Spleen (tissue), 11 donors: ENCODE measurements around the gene ITGAE. TPM values are rescaled to one million over a fixed set of nuclear protein-coding genes. Genes with fewer than 3 reads are reported as not detected.

Experiments used
- DNase-seq: peaks from one replicate; pipeline ENCODE4 v3.0.0-alpha.2; 2020
- H3K27ac ChIP-seq, 8 donors: fragments of 200-600 bp; sonication (generic) in 7 of 8; 1 replicate in 4 of 8; 2 replicates in 4 of 8; pipeline versions ENCODE4 v1.5.0 to v1.8.0; 2016 to 2021; ENCODE audit warnings: inconsistent platforms in 4 of 8, mild to moderate bottlenecking in 4 of 8, moderate library complexity in 1 of 8
- H3K27me3 ChIP-seq, 7 donors: fragments of 200-600 bp; sonication (generic) in 6 of 7; replicated peaks in 1 of 7; 1 replicate in 4 of 7; 2 replicates in 3 of 7; pipeline versions ENCODE4 v1.5.0 to v1.8.0; 2016 to 2021; ENCODE audit warnings: inconsistent platforms in 3 of 7, mild to moderate bottlenecking in 1 of 7
- H3K36me3 ChIP-seq, 6 donors: fragments of 200-600 bp; sonication (generic) in 5 of 6; 1 replicate in 4 of 6; 2 replicates in 2 of 6; pipeline versions ENCODE4 v1.5.0 to v1.8.0; 2016 to 2021; ENCODE audit warnings: inconsistent platforms in 2 of 6
- H3K4me1 ChIP-seq, 6 donors: fragments of 200-600 bp; sonication (generic) in 5 of 6; 1 replicate in 3 of 6; 2 replicates in 3 of 6; pipeline versions ENCODE4 v1.5.0 to v1.8.0; 2016 to 2021; ENCODE audit warnings: inconsistent platforms in 3 of 6
- H3K4me3 ChIP-seq, 8 donors: fragments of 200-600 bp; sonication (generic) in 7 of 8; 1 replicate in 4 of 8; 2 replicates in 4 of 8; pipeline versions ENCODE4 v1.5.0 to v1.8.0; 2016 to 2021; ENCODE audit warnings: inconsistent platforms in 4 of 8, mild to moderate bottlenecking in 4 of 8, moderate library complexity in 2 of 8
- H3K9me3 ChIP-seq, 8 donors: fragments of 200-600 bp; sonication (generic) in 7 of 8; 1 replicate in 4 of 8; 2 replicates in 4 of 8; pipeline versions ENCODE4 v1.5.0 to v1.8.0; 2016 to 2021; ENCODE audit warnings: inconsistent platforms in 4 of 8
- CTCF ChIP-seq, 11 experiments: fragments of 200-600 bp in 7 of 11; fragments of 450-650 bp in 4 of 11; sonication (generic) in 4 of 11; IDR thresholded peaks in 8 of 11; conservative IDR thresholded peaks in 3 of 11; 1 replicate in 7 of 11; 2 replicates in 4 of 11; pipeline versions ENCODE4 v1.4.0 to v1.8.0; 2016 to 2021; ENCODE audit warnings: antibody characterized with exemption in 11 of 11, inconsistent platforms in 4 of 11, mild to moderate bottlenecking in 1 of 11
- POLR2A ChIP-seq, 3 donors: fragments of 450-650 bp; IDR thresholded peaks; one replicate each; pipeline ENCODE4 v1.5.1; 2017; ENCODE audit warnings: antibody characterized with exemption in 3 of 3, mild to moderate bottlenecking in 1 of 3
- POLR2AphosphoS5 ChIP-seq, 3 donors: sonication (generic); formaldehyde crosslinking; IDR thresholded peaks; one replicate each; pipeline ENCODE4 v1.5.1; 2017; ENCODE audit warnings: antibody characterized with exemption in 3 of 3
- WGBS, 5 donors: extraction: QIAGEN DNeasy Blood & Tissue Kit in 3 of 5; methylation state at CpG; one replicate each; pipeline versions ENCODE4 v1.1.5 to v1.1.7; 2013 to 2018; 5-methylcytosine and 5-hydroxymethylcytosine counted together
- intact Hi-C: fragments of 100-400 bp; cut with DNase I; formaldehyde crosslinking; loops from one replicate; pipeline ENCODE4 v1.15.0; 2023; ENCODE audit warnings: low total_unique reads
- polyA plus RNA-seq, 3 donors: library from polyadenylated mRNA; stranded (reverse); fragments of 200-250 nt; gene quantifications; one replicate each; pipeline ENCODE4 v1.2.1, GENCODE V29; 2013
- total RNA-seq, 7 donors: library from RNA; depleted of rRNA in 3 of 7; stranded (reverse); fragments of >200 nt in 3 of 7; fragmentation: NEBNext Ultra II Directional in 4 of 7; extraction: Animal tissue kit (Norgen Biotek cat#: 25700) in 4 of 7; gene quantifications; one replicate each; pipeline versions ENCODE4 v1.1.0 to v1.2.1, GENCODE V29; 2016 to 2021
- donor health status: healthy with polysubstance abuse.
- donor health status: DM: no; HTN: no; CAD: no; lungs with moderate emphysema.
- donor health status: DM: no; HTN: no; CAD: no.
- donor health status: Bipolar disorder and iron deficiency.
- donor health status: healthy.
- donor health status: DM: no; HTN: no; CAD: no.
- donor health status: DM: yes; HTN: yes; CAD: no.

ITGAE gene
- total and polyA plus RNA-seq, 10 donors, result 20.3 to 91.1 (median 28.2) TPM

DNA sequence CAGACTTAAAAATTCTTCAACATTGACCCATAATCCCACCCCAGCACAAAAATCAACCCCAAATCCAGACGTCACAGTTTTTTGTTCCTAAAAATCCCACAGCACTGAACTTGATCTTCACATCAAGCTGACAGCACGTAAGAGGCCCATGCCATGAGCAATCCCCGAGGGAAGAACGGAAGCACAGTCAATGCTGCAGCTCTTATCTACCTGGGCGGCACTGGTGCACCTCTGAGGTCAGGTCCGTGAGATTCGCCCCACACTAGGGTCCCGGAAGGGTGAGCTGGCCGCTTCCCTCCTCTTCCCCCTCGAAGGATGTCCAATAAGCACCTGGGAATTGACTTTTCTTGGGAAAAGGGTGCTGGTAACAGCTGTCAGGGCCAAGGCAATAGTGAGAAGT is 11.3 kb upstream of the ITGAE start:
- Histone ChIP-seq H3K4me3 (no peak overlapping the region), H3K27ac (no peak overlapping the region), H3K9me3 (no peaks in the 10 kb centered on the region), H3K36me3 (peaks cover 0 to 100% (median 89%) of the 10 kb centered on the region in 6 donors), H3K27me3 (no peaks in the 10 kb centered on the region), H3K4me1 (peaks cover 0 to 19% (median 2%) of the 10 kb centered on the region in 6 donors)
- DNase-seq, result no peak
- 90 to 97% (median 92%) methylated on average over 9 to 10 of the region's 10 CpGs for WGBS, 5 donors
- intact Hi-C loops, result no loop called here
- TF ChIP-seq CTCF (IDR thresholded peaks at IDR 0.05 in 8 of 11, conservative IDR thresholded peaks at IDR 0.05 in 3 of 11), result no peak
- TF ChIP-seq POLR2A (IDR thresholded peaks at IDR 0.05), result no peak
- no peak for TF ChIP-seq POLR2AphosphoS5 (IDR thresholded peaks at IDR 0.05)

- intact Hi-C loops, result no loop called here
- H3K27me3 ChIP-seq, result no peaks in the 10 kb centered on the region
- peaks cover 0 to 100% (median 72%) of the 10 kb centered on the region in 6 donors for H3K36me3 ChIP-seq
- no peak overlapping the region for H3K4me3 ChIP-seq
- H3K4me1 ChIP-seq, result peaks cover 0 to 19% (median 0%) of the 10 kb centered on the region in 6 donors
- DNase-seq, result no peak
- H3K27ac ChIP-seq, result peak overlapping the region in 2 of 8 donors; percentile 13 to 25
- WGBS, 5 donors, result 73 to 84% (median 81%) methylated on average over 4 of the region's 4 CpGs
- TF ChIP-seq POLR2A (IDR thresholded peaks at IDR 0.05) (no peak), CTCF (IDR thresholded peaks at IDR 0.05 in 8 of 11, conservative IDR thresholded peaks at IDR 0.05 in 3 of 11) (no peak), POLR2AphosphoS5 (IDR thresholded peaks at IDR 0.05) (no peak)
- no peaks in the 10 kb centered on the region for H3K9me3 ChIP-seq
These were observed 9.0 kb upstream of the ITGAE start for GRCh38 chr17:3810019-3810418.

- peaks cover 0 to 27% (median 6%) of the 10 kb centered on the region in 6 donors for H3K4me1 ChIP-seq
- no peak overlapping the region for H3K27ac ChIP-seq
- H3K9me3 ChIP-seq, result no peaks in the 10 kb centered on the region
- peaks cover 0 to 92% (median 64%) of the 10 kb centered on the region in 6 donors for H3K36me3 ChIP-seq
- H3K4me3 ChIP-seq, result no peak overlapping the region
- intact Hi-C loops, result no loop called here
- 89 to 96% (median 94%) methylated on average over 4 of the region's 4 CpGs for WGBS, 5 donors
- no peaks in the 10 kb centered on the region for H3K27me3 ChIP-seq
- no peak for DNase-seq
- TF ChIP-seq POLR2A (IDR thresholded peaks at IDR 0.05), result no peak
- no peak for TF ChIP-seq POLR2AphosphoS5 (IDR thresholded peaks at IDR 0.05)
- no peak for TF ChIP-seq CTCF (IDR thresholded peaks at IDR 0.05 in 8 of 11, conservative IDR thresholded peaks at IDR 0.05 in 3 of 11)
These were observed 8.1 kb upstream of the ITGAE start for GRCh38 chr17:3809135-3809534.

DNA sequence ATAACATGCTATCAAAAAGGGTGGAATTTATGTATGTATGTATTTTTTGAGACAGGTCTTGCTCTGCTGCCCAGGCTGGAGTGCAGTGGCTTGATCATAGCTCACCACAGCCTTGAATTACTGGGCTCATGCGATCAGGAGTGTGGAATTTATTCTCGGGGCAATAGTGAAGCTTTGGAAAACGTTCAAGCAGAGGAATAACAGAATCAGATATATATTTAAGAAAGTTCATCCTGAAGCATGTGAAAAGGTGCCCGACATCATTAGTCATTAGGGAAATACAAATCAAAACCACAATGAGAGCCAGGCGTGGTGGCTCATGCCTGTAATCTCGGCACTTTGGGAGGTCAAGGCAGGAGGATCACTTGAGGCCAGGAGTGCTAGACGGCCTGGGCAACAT is 7.7 kb upstream of the ITGAE start:
- 80 to 93% (median 86%) methylated on average over 7 of the region's 7 CpGs for WGBS, 5 donors
- DNase-seq, result no peak
- Histone ChIP-seq H3K27ac (no peak overlapping the region), H3K4me1 (peaks cover 0 to 31% (median 9%) of the 10 kb centered on the region in 6 donors), H3K9me3 (no peaks in the 10 kb centered on the region), H3K4me3 (no peak overlapping the region), H3K36me3 (peaks cover 0 to 87% (median 59%) of the 10 kb centered on the region in 6 donors), H3K27me3 (no peaks in the 10 kb centered on the region)
- TF ChIP-seq POLR2AphosphoS5 (IDR thresholded peaks at IDR 0.05), result no peak
- TF ChIP-seq CTCF (IDR thresholded peaks at IDR 0.05 in 8 of 11, conservative IDR thresholded peaks at IDR 0.05 in 3 of 11), result no peak
- TF ChIP-seq POLR2A (IDR thresholded peaks at IDR 0.05), result no peak
- intact Hi-C loops, result no loop called here
